Endothelial cell of umbilical vein (primary cell): ENCODE data around the gene KIAA1217. TPM values are rescaled to one million over a fixed set of nuclear protein-coding genes. Genes with fewer than 3 reads are reported as not detected.

Experiments used
- BruUV-seq: library from RNA; stranded (reverse); fragments of 400-500 nt; replicated peaks from 2 replicates; lab custom pipeline; 2021; lab: Mats Ljungman, UMichigan
- CTCF ChIA-PET: fragments of 300-600, 350-600 bp; sonication (Branson Sonifier 250); formaldehyde crosslinking; loops from one replicate; lab custom pipeline; 2021; ENCODE audit warnings: antibody characterized with exemption, inconsistent platforms; lab: Charles Lee
- POLR2A ChIA-PET: fragments of 300-600, 350-600 bp; sonication (Branson Sonifier 250); formaldehyde crosslinking; loops from one replicate; lab custom pipeline; 2021; ENCODE audit warnings: antibody characterized with exemption, inconsistent platforms; lab: Charles Lee
- DNase-seq: peaks from one replicate; pipeline ENCODE4 v3.0.0-alpha.2; 2011; ENCODE audit warnings: low read depth, low spot score
- FAIRE-seq: peaks from 2 replicates; lab custom pipeline; 2011; peaks lifted over from hg19 to GRCh38; lab: Jason Lieb, UNC
- H2AFZ ChIP-seq: 2 replicates; pipeline ENCODE4 v1.6.0; 2012; ENCODE audit warnings: low read depth, low read length, control low read depth, inconsistent platforms
- H3K27ac ChIP-seq: 2 replicates; pipeline ENCODE4 v1.5.1; 2011; ENCODE audit warnings: low read depth, mild to moderate bottlenecking, control low read depth, low read length, moderate library complexity; ENCODE audit not compliant: insufficient read depth
- H3K27me3 ChIP-seq, 2 experiments: 2 replicates each; pipeline versions ENCODE4 v1.6.0 to v1.6.1; 2011; ENCODE audit warnings: low read length in 2 of 2, mixed read lengths in 1 of 2; ENCODE audit not compliant: control insufficient read depth in 2 of 2, insufficient read depth in 2 of 2
- H3K36me3 ChIP-seq, 2 experiments: 2 replicates in 1 of 2; 3 replicates in 1 of 2; pipeline ENCODE4 v1.5.1; 2011; ENCODE audit warnings: low read length in 2 of 2, mild to moderate bottlenecking in 1 of 2, moderate library complexity in 1 of 2; ENCODE audit not compliant: control insufficient read depth in 2 of 2, insufficient read depth in 2 of 2; ENCODE audit errors: extremely low read depth in 1 of 2
- H3K4me1 ChIP-seq: 3 replicates; pipeline ENCODE4 v1.5.1; 2011; ENCODE audit warnings: mild to moderate bottlenecking, low read length; ENCODE audit not compliant: control insufficient read depth, insufficient read depth; ENCODE audit errors: extremely low read depth
- H3K4me2 ChIP-seq: 2 replicates; pipeline ENCODE4 v1.6.1; 2011; ENCODE audit warnings: low read length, control low read depth, mixed read lengths; ENCODE audit not compliant: insufficient read depth
- H3K4me3 ChIP-seq, 3 experiments: fragments of 200-600 bp in 1 of 3; sonication (generic), shearing (Covaris generic) in 1 of 3; replicated peaks in 1 of 3; 2 replicates each; pipeline ENCODE4 v1.5.1; 2011 to 2016; ENCODE audit warnings: control low read depth in 3 of 3, low read length in 3 of 3, mild to moderate bottlenecking in 2 of 3, inconsistent platforms in 1 of 3, low read depth in 1 of 3, moderate library complexity in 1 of 3; ENCODE audit not compliant: insufficient read depth in 1 of 3
- H3K79me2 ChIP-seq: 2 replicates; pipeline ENCODE4 v1.6.0; 2012; ENCODE audit warnings: low read length, inconsistent platforms; ENCODE audit not compliant: control insufficient read depth, insufficient read depth
- H3K9ac ChIP-seq: replicated peaks from 2 replicates; pipeline ENCODE3; 2011; ENCODE audit warnings: low read length, control low read depth; ENCODE audit not compliant: insufficient read depth; ENCODE audit errors: extremely low read depth
- H3K9me1 ChIP-seq: replicated peaks from 3 replicates; pipeline ENCODE4 v1.6.0; 2011; ENCODE audit warnings: mild to moderate bottlenecking, low read length; ENCODE audit not compliant: control insufficient read depth, insufficient read depth; ENCODE audit errors: extremely low read depth
- H3K9me3 ChIP-seq: replicated peaks from 2 replicates; pipeline ENCODE4 v1.5.1; 2012; ENCODE audit warnings: low read length, inconsistent platforms; ENCODE audit not compliant: control insufficient read depth, insufficient read depth
- H4K20me1 ChIP-seq: replicated peaks from 2 replicates; pipeline ENCODE3; 2011; ENCODE audit warnings: mild to moderate bottlenecking, low read length; ENCODE audit not compliant: control insufficient read depth, insufficient read depth; ENCODE audit errors: extremely low read depth
- EZH2 ChIP-seq: IDR thresholded peaks from 2 replicates; pipeline ENCODE4 v1.6.1; 2012; ENCODE audit warnings: borderline replicate concordance, low read depth, mild to moderate bottlenecking, moderate library complexity, low read length, inconsistent platforms; ENCODE audit not compliant: severe bottlenecking
- FOS ChIP-seq: IDR thresholded peaks from 2 replicates; pipeline ENCODE4 v1.6.1; 2011; ENCODE audit warnings: mild to moderate bottlenecking, low read length, moderate library complexity, borderline replicate concordance; ENCODE audit not compliant: insufficient read depth
- GATA2 ChIP-seq: IDR thresholded peaks from 2 replicates; pipeline ENCODE4 v1.7.0; 2011; ENCODE audit warnings: low read depth, mild to moderate bottlenecking, moderate library complexity, mixed read lengths, low read length; ENCODE audit not compliant: insufficient read length, insufficient read depth
- JUN ChIP-seq: IDR thresholded peaks from 2 replicates; pipeline ENCODE4 v1.6.1; 2011; ENCODE audit warnings: borderline replicate concordance, low read depth; ENCODE audit not compliant: insufficient read length, insufficient read depth
- MAX ChIP-seq: IDR thresholded peaks from 2 replicates; pipeline ENCODE4 v1.6.1; 2011; ENCODE audit not compliant: insufficient read depth, insufficient read length
- MYC ChIP-seq: IDR thresholded peaks from one replicate; pipeline ENCODE4 v1.6.1; 2011; ENCODE audit warnings: mild to moderate bottlenecking, low read depth, low read length
- POLR2A ChIP-seq: IDR thresholded peaks from 2 replicates; pipeline ENCODE4 v1.6.1; 2012; ENCODE audit warnings: low read depth, mild to moderate bottlenecking, control low read depth, low read length
- POLR2AphosphoS5 ChIP-seq: IDR thresholded peaks from 2 replicates; pipeline ENCODE4 v1.6.1; 2012; ENCODE audit warnings: low read depth, mild to moderate bottlenecking, control low read depth, low read length, moderate library complexity; ENCODE audit not compliant: insufficient read depth
- dilution Hi-C: fragments of 300-500 bp; cut with MboI; formaldehyde crosslinking; loops from one replicate; pipeline ENCODE4 v1.15.0; 2019; ENCODE audit warnings: low sequenced_read_pairs; ENCODE audit not compliant: extremely low pct_ligation_motif_present
- intact Hi-C: fragments of 100-400 bp; cut with micrococcal nuclease; formaldehyde crosslinking; loops from one replicate; pipeline ENCODE4 v1.10.0; 2022
- polyA plus RNA-seq, 4 experiments: library from polyadenylated mRNA; depleted of rRNA in 3 of 4; stranded (reverse) in 3 of 4; unstranded in 1 of 4; fragments of >200 nt; gene quantifications; 2 replicates each; pipeline versions ENCODE4 v1.2.1 to v1.2.3, GENCODE V29; 2011 to 2012; ENCODE audit warnings: missing spikeins in 1 of 4
- total RNA-seq: library from RNA; stranded (reverse); gene quantifications from 2 replicates; pipeline ENCODE4 v1.2.3, GENCODE V29; 2021
- TF ChIP-seq, protein P1 (sequence below), 2 donors: IDR thresholded peaks; 1 replicate in 1 of 2; 2 replicates in 1 of 2; pipeline ENCODE4 v1.5.1; 2011; ENCODE audit warnings: low read length in 2 of 2, mild to moderate bottlenecking in 2 of 2, moderate library complexity in 2 of 2, control low read depth in 1 of 2, inconsistent platforms in 1 of 2, low read depth in 1 of 2; ENCODE audit not compliant: insufficient read depth in 1 of 2; ENCODE audit errors: extremely low read depth in 1 of 2

KIAA1217 gene
- total and polyA plus RNA-seq, 2 donors (not counting 3 experiments of a cell fraction or from before 2014, with no cell fraction given): 0.83 to 10.3 TPM

- intact Hi-C loops (no loop called here), dilution Hi-C loops (no loop called here)
- Histone ChIP-seq H3K9me1 (no peaks in the 10 kb centered on the region), H3K27ac (no peak overlapping the region), H3K4me1 (no peaks in the 10 kb centered on the region), H3K27me3 (no peaks in the 10 kb centered on the region), H3K36me3 (no peaks in the 10 kb centered on the region), H3K4me3 (no peak overlapping the region), H3K9me3 (no peaks in the 10 kb centered on the region), H2AFZ (no peak overlapping the region), H4K20me1 (no peaks in the 10 kb centered on the region), H3K79me2 (no peaks in the 10 kb centered on the region), H3K9ac (no peak overlapping the region), H3K4me2 (no peak overlapping the region)
- DNase-seq (no peak), FAIRE-seq (no peak)
- ChIA-PET POLR2A (no interaction called here), CTCF (no interaction called here)
- TF ChIP-seq MYC: no peak
- no peak for TF ChIP-seq MAX
- no peak for TF ChIP-seq FOS
- no peak for TF ChIP-seq GATA2
- TF ChIP-seq POLR2AphosphoS5: no peak
- TF ChIP-seq, protein P1, sequence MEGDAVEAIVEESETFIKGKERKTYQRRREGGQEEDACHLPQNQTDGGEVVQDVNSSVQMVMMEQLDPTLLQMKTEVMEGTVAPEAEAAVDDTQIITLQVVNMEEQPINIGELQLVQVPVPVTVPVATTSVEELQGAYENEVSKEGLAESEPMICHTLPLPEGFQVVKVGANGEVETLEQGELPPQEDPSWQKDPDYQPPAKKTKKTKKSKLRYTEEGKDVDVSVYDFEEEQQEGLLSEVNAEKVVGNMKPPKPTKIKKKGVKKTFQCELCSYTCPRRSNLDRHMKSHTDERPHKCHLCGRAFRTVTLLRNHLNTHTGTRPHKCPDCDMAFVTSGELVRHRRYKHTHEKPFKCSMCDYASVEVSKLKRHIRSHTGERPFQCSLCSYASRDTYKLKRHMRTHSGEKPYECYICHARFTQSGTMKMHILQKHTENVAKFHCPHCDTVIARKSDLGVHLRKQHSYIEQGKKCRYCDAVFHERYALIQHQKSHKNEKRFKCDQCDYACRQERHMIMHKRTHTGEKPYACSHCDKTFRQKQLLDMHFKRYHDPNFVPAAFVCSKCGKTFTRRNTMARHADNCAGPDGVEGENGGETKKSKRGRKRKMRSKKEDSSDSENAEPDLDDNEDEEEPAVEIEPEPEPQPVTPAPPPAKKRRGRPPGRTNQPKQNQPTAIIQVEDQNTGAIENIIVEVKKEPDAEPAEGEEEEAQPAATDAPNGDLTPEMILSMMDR (IDR thresholded peaks at IDR 0.05; ENCODE audit: extremely low read depth in 1 of 2, insufficient read depth in 1 of 2, low read depth in 1 of 2, low read length in 2 of 2): no peak
- no peak for TF ChIP-seq POLR2A
- no peak for TF ChIP-seq JUN
- no peak for TF ChIP-seq EZH2
- no TSS peak for BruUV-seq
Measured at GRCh38 chr10:24237801-24238395, 29.0 kb downstream of the KIAA1217 start.
